ENCODE measurements around the gene ACOT13. TPM values are rescaled to one million over a fixed set of nuclear protein-coding genes. Genes with fewer than 3 reads are reported as not detected.
"Not testable (repeated sequence)": the region's sequence is repeated elsewhere in the genome, so short reads cannot be mapped to it uniquely, and the experiment has no call there.

ACOT13 gene
- total RNA-seq, 1 experiment from 2014 or later: 9.9 TPM

DNA sequence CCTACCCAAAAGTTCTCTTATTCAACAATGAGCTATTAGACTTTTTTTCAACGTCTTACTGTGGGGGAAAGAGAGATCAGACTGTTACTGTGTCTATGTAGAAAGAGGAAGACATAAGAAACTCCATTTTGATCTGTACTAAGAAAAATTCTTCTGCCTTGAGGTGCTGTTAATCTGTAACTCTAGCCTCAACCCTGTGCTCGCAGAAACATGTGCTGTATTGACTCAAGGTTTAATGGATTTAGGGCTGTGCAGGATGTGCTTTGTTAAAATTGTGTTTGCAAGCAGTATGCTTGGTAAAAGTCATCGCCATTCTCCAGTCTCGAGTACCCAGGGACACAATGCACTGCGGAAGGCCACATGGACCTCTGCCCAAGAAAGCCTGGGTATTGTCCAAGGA is 5.1 kb upstream of the ACOT13 start:
- not testable (repeated sequence) for DNase-seq (ENCODE audit: low spot score)

DNA sequence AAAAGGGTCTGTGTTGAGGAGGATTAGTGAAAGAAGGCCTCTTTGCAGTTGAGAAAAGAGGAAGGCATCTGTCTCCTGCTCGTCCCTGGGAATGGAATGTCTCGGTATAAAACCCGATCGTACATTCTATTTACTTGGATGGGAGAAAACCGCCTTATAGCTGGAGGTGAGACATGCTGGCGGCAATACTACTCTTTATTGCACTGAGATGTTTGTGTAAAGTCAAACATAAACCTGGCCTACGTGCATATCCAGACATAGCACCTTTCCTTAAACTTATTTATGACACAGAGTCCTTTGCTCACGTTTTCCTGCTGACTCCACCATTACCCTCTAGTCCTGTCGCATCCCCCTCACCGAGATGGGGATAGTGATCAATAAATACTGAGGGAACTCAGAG is 4.6 kb upstream of the ACOT13 start:
- no peak for DNase-seq (ENCODE audit: low spot score)

DNA sequence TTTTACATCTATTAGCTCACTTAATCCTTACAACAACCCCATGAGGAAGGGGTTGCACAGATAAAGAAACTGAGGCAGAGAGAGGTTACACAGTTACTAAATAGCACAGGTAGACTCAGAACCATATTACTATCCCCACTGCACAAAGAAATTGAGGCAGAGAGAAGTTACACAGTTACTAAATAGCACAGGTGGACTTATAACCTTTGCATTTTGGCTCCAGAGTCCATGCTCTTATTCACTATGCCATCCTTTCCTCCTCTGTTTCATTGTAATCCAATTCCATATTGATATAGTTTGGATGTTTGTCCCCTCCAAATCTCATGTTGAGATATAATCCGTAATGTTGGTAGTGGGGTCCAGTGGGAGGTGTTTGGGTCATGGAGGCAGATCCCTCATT is 3.7 kb upstream of the ACOT13 start:
- DNase-seq (ENCODE audit: low spot score): no peak

DNA sequence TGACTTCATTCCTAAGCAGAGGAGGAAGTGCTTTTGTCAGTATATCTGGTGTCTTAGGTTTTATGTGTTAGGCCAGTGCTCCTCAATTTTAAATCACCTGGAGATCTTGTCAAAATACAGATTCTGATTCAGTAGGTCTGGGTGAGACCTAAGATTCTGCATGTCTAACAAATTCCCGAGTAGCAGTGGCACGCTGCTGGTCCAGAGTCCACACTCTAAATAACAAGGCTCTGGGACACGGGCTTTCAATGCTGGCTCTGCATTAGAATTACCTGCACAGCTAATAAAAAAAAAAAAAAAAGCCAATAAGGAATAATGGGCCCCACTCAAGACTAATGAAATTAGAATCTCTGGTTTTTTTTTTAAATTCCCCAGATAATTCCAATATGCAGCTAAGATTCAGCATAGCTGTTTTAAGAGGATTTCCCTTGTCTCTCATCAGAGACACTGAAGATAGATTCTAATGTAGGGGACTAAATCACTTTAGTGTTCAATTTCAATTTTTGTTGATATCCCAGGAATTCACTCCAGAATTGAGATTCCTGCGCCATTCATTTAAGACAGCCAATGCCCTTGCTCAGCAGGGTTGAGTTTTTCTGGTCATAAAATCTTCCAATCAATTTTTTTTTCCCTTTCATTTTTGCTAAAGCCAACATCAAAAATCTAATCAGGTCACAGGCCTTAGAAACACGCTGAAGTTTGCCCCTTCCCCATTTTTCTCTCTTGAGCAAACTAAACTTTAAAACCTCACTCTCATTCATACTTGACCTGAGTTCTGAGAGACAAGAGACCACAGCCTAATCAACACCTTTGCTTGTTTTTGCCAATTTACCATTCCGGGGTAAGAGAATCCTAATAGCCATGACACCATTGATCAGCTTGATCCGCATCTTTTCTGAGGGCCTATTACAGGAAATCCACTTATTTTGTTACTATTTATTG is 2.6 kb upstream of the ACOT13 start:
- no peak for DNase-seq (ENCODE audit: low spot score)

DNA sequence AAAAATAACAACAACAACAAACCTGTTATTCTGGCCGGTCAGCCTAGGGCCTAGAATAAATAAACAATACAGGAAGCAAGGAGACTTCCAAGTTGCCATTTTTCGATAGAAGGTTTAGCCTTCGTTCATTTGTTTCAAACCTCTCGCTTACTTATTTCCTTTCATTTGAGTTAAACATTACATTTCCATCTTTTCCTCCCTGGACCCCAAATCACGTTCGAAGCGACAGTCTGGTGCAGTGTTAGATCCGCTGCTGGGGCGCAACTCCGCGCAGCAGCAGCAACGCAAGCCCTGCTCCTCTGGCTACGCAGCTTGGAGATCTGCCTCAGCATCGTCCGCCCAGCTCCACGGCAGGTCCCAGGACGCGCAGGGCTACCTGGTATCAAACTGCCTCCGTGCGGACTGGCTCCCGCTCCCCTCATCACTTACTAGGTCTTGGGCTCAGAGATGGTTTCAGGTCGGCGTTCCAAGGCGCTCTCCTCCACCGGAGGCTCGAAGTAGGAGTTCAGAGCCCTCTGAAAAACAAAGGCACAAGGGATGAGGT is 708 bp upstream of the ACOT13 start:
- no peak for DNase-seq (ENCODE audit: low spot score)

DNA sequence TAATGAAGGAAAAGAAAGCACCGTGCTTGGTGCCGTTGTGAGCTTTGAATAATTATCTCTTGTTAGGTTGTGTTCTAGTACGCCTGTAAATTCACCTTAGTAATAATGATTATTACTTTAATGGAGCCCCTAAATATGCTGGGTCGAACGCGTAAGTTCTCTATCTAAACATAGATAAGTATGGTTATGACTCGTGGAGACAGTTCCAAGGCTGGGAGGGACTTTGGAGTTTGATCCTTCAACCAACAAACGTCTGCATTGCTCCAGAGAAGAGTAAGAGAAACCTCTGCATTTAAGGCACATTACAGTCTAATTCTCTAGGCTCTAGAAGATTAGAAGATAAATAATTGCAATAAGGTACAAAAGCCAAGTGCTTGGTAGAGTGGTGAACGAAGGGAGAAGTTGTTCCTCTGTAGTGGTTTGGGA is 514 bp downstream of the ACOT13 start:
- DNase-seq (ENCODE audit: low spot score): peak; percentile 55

DNA sequence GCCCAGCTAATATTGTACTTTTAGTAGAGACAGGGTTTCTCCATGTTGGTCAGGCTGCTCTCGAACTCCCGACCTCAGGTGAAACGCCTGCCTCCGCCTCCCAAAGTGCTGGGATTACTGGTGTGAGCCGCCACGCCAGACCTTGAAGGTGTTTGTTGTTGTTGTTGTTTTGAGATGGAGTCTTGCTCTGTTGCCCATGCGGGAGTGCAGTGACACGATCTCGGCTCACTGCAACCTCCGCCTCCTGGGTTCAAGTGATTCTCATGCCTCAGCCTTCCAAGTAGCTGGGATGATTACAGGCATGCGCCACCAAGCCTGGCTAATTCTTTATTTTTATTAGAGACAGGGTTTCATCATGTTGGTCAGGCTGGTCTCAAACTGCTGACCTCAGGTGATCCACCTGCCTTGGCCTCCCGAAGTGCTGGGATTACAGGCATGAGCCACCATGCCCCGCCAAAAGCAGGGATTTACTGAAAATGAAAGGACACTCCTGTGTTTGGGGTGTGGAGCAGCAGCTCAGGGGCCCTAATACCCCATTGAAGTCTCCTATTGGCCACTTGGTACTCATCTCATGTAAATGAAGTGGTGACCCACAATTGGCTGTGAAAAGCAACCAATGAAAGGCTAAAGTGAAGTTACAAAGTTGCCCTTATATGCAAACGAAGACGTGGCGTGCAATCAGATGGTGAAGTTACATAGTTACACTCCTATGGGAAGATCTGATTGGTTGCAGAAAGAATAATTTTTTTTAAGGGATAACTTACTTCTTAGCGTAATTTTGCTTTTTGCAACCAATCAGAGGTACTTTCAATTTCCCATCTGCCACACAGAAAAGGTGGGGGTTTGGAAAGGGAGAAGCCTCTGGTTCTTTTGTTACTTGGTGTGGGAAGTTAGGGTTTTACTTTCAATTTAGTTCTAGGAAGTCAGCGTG is 1.5 kb downstream of the ACOT13 start:
- DNase-seq (ENCODE audit: low spot score): peak; percentile 80

DNA sequence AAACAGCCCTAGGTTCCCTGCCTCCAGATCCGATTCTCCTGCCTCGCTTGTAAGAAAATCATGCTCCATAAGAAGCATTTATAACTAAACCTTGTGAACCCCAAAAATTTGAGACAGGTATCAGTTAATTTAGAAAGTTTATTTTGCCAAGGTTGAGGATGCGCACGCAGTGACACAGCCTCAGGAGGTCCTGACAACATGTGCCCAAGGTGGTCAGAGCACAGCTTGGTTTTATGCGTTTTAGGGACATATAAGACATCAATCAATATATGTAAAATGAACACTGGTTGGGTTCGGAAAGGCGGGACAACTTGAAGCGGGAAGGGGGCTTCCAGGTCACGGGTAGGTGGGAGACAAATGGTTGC is 2.1 kb downstream of the ACOT13 start:
- no peak for DNase-seq (ENCODE audit: low spot score)

DNA sequence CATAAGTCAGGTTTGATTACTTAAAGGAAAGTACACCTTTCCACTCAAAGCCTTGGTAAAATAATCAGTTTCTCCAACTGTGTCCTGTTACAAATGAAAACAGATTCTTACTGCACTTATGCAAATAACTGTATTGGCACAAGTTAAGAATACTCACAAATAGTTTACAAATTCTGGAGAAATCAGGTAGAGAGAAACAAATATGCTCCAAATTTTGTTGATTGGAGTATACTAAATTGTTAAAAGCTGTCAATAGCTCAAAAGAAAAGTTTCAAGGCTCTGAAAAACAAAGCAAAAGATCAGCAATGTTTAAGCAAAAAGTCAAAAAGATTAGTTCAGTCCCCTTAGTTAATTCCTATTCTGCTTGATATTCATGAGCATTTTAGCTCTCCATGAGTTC is 3.6 kb downstream of the ACOT13 start:
- DNase-seq (ENCODE audit: low spot score): not testable (repeated sequence)

DNA sequence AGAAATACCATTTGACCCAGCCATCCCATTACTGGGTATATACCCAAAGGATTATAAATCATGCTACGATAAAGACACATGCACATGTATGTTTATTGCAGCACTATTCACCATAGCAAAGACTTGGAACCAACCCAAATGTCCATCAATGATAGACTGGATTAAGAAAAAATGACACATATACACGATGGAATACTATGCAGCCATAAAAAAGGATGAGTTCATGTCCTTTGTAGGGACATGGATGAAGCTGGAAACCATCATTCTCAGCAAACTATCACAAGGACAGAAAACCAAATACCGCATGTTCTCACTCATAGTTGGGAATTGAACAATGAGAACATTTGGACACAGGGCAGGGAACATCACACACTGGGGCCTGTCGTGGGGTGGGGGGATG is 4.2 kb downstream of the ACOT13 start:
- DNase-seq (ENCODE audit: low spot score): not testable (repeated sequence)

DNA sequence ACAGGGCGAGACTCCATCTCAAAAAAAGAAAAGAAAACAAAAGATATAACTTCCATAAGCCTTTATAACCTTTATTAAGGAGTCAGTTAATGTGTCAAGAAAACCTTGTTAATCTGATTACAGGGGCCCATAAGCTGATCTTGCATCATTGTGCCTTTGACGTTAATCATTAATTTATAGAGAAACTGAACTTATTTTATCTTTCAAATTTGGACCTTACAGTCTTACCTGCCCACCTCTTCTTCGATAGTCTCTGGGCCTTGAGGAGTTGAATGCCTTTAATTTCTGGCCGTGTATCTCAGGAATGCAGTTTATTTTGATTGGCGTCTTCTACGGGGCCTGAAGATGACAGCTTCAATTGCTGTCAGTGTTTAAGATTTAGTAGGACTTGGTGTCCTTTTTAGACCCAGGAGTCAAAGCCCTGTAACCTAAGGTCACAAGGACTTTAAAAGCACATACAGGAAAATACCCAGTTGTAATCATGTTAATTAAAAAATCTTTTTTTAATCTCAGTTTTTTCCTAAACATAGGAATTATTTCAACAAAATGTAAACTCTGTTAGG is 5.8 kb downstream of the ACOT13 start:
- DNase-seq (ENCODE audit: low spot score): no peak

DNA sequence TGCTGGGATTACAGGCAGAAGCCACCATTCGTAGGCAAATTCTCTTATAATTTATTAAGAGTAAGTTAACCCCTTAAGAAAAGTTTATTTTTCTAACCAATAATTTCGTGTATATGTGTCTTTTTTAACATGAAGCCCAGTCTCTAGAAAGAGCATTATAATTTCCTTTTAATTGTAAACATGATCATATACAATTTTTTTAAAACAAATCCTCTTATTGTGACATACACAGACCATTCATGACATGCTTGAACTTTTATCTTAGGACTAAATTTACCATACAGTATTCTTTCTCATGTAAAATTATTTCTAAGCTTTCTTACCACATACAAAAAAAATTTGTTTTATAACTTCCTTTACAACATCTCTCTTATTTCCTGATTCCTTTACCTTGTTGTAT is 6.7 kb downstream of the ACOT13 start:
- no peak for DNase-seq (ENCODE audit: low spot score)

DNA sequence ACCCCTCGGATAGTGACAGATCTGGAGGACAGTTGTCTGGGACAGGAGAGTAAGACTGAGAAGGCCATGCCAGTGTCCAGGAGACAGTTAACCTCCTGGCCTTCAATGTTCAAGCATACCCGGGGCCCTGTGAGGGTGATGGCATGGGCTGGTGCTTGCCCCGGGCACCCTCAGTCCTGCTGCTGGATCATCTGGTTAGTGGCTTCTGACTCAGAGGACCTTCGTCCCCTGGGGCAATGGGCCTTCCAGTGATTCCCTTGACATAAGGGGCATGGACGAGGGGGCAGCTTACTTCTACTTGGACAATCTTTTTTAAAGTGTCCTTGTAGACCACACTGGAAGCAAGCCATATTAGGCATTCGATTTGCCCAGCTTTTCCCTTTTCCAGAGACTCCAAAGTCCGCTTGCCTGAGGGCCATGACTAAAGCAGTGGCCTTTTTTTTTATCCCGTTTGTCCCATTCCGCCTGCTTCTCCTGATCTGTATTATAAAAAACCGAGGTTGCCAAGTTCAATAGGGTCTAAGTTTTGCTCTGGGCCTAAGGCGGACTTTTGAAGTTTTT is 12.0 kb downstream of the ACOT13 start:
- DNase-seq (ENCODE audit: low spot score): not testable (repeated sequence)

DNA sequence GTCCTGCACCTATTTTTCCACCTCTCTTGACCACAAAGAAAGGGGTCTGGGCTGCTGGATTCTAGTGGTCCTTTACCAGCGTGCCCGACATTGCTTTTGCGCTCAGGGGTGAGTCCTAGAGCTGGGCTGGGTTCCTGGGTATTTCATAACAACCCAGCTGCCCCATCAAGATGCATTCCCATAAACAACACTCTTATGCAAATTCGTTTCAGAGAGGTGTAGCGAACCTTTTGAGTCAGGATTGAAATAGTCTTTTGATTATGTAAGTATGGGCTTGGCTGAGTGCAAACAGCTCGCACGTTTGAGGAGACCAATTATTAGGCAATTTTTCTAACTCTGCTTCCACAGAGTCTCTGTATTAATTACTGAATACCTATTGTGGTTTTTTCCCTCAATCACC is 13.7 kb downstream of the ACOT13 start:
- DNase-seq (ENCODE audit: low spot score): no peak

DNA sequence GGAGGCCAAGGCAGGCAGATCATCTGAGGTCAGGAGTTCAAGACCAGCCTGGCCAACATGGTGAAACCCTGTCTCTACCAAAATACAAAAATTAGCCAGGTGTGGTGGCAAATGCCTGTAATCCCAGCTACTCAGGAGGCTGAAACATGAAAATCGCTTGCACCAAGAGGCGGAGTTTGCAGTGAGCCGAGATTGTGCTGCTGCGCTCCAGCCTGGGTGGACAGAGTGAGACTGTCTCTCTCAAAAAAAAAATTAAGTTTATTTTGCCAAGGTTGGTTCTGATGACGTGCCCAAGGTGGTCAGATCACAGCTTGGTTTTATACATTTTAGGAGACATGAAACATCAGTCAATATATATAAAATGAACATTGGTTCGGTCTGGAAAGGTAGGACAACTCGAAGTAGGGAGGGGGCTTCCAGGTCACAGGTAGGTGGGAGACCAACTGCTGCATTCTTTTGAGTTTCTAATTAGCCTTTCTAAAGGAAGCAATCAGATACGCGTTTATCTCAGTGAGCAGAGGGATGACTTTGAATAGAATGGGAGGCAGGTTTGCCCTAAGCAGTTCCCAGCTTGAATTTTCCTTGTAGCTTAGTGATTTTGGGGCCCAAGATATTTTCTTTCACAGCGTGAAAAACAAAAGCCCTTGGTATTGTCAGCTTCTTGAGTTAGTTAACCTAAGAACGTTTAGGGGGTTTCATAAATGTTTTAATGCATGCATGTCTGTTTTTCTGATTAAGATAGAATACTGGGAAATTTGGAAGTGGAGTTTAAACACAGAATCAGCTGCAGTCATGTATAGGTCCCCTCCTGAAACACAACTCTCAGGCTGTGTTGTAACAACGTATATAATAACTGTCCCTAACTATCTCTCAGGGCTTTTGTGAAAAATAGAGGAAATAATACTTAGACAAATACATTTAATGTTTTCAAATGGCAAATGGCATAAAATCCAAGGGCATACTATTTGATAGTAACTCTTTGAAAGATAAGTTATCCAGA is 16.7 kb downstream of the ACOT13 start:
- no peak for DNase-seq (ENCODE audit: low spot score)

DNA sequence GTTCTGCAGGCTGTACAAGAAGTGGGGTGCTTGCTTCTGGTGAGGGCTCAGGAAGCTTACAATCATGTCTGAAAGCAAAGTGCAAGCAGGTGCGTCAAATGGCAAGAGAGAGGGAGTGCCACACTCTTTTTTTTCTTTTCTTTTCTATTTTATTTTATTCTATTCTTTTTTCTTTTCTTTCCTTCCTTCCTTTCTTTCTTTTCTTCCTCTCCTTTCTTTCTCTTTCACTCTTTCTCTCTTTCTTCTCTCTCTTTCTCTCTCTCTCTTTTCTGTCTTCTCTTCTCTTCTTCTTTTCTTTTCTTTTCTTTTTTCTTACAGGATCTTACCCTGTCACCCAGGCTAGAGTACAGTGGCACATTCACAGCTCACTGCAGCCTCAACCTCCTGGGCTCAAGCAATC is 19.5 kb downstream of the ACOT13 start:
- no peak for DNase-seq (ENCODE audit: low spot score)

DNA sequence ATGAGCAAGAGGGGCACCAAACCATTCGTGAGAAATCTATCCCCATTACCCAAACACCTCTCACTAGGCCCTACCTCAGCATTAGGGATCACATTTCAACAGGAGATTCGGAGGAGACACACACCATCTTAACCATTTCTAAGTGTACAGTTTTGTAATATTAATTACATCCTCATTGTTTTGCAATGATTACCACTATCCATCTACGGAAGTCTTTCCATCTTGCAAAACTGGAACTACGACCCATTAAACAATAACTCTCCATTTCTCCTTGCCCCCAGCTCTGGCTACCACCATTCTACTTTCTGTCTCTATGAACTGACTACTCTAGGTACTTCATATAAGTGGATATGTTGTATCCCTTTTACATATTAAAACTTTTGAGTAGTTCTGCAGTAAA is 20.1 kb downstream of the ACOT13 start:
- no peak for DNase-seq (ENCODE audit: low spot score)

DNA sequence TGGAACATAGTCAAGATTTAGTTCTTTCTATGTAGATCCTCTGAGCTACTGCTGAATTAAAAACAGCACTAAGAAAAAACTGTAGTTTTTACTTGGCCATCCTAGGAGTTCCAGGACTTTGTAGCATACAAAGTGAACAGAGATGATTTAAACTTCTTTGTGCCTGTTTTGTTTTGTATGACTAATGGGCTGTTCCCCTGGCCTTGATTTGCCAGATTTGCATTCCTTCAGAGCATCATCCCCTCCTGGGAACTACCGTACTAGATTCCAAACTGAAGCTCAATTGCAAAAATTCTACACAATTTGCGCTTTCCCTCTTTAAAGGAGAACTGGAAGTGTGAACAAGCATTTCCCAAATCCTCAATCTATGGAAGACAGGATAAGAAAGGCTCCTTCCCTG is 23.1 kb downstream of the ACOT13 start:
- DNase-seq (ENCODE audit: low spot score): no peak

DNA sequence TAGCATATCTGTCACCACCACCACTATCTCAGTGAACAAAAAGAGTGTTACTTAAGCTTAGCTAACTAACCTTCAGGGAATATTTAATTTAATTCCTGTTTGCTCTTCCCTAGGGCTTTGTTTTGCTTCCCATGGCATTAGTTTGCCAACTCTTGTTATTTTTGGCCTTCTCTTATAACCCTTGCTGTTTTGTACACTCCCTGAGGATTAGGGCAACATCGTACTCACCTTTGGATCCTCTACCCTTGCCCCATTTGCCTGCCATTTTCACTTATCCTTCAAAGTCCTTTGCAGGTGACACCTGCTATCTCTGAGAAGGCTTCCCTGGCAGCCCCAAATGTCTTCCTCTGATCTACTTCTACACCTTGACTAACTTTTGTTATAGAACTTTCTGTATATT is 23.7 kb downstream of the ACOT13 start:
- DNase-seq (ENCODE audit: low spot score): no peak

DNA sequence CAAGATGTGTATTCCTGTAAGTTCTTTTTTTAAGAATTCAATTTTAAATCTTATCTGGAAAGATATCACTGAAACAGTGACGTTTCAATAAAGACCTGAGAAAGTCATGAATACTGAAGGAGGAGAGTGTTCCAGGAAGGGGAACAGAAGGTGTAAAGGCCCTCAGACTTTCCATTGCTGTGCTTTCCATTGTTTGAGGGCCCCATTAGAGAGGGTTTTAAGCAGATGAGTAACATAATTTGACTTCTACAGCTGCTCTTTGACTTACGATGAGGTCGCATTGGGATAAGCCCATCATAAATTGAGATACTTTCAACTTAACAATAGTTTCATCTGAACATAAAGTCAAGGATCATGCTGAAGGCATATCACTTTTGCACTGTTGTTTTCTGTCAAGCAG is 24.7 kb downstream of the ACOT13 start:
- DNase-seq (ENCODE audit: low spot score): no peak

All from HT-29 (cell line).